ENCODE results near the gene EDARADD. TPM values are rescaled to one million over a fixed set of nuclear protein-coding genes. Genes with fewer than 3 reads are reported as not detected.
A peak's percentile ranks its signal among the peaks of the same experiment; 100 is the strongest.

EDARADD gene
- total and polyA plus RNA-seq, 2 of the 13 experiments (the other 11 are each of a cell fraction or from before 2014, with no cell fraction given): 0.03 TPM; not detected in 1

DNA sequence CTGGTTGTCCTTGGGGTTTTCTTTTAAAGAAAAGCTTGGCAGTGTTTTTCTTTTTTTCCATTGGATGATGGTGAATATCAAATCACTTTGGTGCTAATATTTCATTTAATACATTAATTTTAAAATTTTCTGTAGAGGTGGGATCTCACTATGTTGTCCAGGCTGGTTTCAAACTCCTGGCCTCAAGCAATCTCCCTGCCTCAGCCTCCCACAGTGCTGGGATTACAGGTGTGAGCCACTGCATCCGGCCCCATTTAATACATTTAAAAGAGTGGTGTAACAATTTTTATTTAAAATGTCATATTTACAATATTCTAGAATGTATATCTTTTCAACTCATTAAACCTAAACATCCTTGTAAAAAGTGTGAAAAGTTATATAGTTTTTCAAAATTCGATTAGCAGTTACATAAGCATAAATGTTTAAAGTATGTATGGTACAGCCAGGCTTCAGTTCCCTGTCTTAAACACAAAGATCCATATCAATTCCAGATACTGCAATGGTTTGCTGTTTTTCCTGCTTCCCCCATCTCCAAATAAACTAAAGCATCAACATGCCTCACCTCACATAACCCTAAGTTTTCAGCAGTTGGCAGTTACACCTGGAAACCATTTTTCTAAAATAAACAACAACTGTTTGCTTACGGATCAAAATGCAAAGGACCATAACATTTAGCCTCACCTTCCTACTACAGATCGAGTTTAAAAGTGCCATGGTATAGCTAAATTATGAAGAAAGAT, 120.8 kb downstream of the EDARADD start (continued):
- TF ChIP-seq, protein P1, sequence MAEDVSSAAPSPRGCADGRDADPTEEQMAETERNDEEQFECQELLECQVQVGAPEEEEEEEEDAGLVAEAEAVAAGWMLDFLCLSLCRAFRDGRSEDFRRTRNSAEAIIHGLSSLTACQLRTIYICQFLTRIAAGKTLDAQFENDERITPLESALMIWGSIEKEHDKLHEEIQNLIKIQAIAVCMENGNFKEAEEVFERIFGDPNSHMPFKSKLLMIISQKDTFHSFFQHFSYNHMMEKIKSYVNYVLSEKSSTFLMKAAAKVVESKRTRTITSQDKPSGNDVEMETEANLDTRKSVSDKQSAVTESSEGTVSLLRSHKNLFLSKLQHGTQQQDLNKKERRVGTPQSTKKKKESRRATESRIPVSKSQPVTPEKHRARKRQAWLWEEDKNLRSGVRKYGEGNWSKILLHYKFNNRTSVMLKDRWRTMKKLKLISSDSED (CRISPR knock-in tag; IDR thresholded peaks at IDR 0.05): no peak
- TF ChIP-seq SALL2 (CRISPR knock-in tag; IDR thresholded peaks at IDR 0.05): no peak
- TF ChIP-seq, protein P2, sequence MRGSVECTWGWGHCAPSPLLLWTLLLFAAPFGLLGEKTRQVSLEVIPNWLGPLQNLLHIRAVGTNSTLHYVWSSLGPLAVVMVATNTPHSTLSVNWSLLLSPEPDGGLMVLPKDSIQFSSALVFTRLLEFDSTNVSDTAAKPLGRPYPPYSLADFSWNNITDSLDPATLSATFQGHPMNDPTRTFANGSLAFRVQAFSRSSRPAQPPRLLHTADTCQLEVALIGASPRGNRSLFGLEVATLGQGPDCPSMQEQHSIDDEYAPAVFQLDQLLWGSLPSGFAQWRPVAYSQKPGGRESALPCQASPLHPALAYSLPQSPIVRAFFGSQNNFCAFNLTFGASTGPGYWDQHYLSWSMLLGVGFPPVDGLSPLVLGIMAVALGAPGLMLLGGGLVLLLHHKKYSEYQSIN (CRISPR knock-in tag; IDR thresholded peaks at IDR 0.05; ENCODE audit: borderline replicate concordance): no peak
- TF ChIP-seq BRD4 (CRISPR knock-in tag; IDR thresholded peaks at IDR 0.05): no peak
- TF ChIP-seq ZNF350 (CRISPR knock-in tag; IDR thresholded peaks at IDR 0.05; ENCODE audit: borderline replicate concordance, low read depth): 0 out of 2 replicates have a peak, but pooled peaks have one; percentile 10
- peak in 1 of 2 experiments; percentile 36; a peak in 1 of 4 replicates for TF ChIP-seq KLF16 (CRISPR knock-in tag; IDR thresholded peaks at IDR 0.05)
- TF ChIP-seq ZNF354B (CRISPR knock-in tag; IDR thresholded peaks at IDR 0.05): no peak
- TF ChIP-seq, protein P3, sequence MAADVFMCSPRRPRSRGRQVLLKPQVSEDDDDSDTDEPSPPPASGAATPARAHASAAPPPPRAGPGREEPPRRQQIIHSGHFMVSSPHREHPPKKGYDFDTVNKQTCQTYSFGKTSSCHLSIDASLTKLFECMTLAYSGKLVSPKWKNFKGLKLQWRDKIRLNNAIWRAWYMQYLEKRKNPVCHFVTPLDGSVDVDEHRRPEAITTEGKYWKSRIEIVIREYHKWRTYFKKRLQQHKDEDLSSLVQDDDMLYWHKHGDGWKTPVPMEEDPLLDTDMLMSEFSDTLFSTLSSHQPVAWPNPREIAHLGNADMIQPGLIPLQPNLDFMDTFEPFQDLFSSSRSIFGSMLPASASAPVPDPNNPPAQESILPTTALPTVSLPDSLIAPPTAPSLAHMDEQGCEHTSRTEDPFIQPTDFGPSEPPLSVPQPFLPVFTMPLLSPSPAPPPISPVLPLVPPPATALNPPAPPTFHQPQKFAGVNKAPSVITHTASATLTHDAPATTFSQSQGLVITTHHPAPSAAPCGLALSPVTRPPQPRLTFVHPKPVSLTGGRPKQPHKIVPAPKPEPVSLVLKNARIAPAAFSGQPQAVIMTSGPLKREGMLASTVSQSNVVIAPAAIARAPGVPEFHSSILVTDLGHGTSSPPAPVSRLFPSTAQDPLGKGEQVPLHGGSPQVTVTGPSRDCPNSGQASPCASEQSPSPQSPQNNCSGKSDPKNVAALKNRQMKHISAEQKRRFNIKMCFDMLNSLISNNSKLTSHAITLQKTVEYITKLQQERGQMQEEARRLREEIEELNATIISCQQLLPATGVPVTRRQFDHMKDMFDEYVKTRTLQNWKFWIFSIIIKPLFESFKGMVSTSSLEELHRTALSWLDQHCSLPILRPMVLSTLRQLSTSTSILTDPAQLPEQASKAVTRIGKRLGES (CRISPR knock-in tag; IDR thresholded peaks at IDR 0.05; ENCODE audit: borderline replicate concordance): no peak
- peak; percentile 75 for TF ChIP-seq HDAC1 (CRISPR knock-in tag; IDR thresholded peaks at IDR 0.05)
- no peak for TF ChIP-seq STAT5B (CRISPR knock-in tag; IDR thresholded peaks at IDR 0.05)

Data from HepG2 (cell line).